Dermis microvascular lymphatic vessel endothelial cell (primary cell): ENCODE results near the gene UHRF2. TPM values are rescaled to one million over a fixed set of nuclear protein-coding genes. Genes with fewer than 3 reads are reported as not detected.
"Not testable (repeated sequence)": the region's sequence is repeated elsewhere in the genome, so short reads cannot be mapped to it uniquely, and the experiment has no call there.

Source experiments
- DNase-seq, 2 donors: peaks; one replicate each; pipeline versions ENCODE4 v3.0.0 to v3.0.0-alpha.2; 2010; ENCODE audit warnings: low read depth in 2 of 2
- total RNA-seq: library from RNA; depleted of rRNA; stranded (reverse); fragments of >200 nt; gene quantifications from 2 replicates; pipeline ENCODE4 v1.2.1, GENCODE V29; 2014

The UHRF2 gene
- 59.8 and 66.1 TPM in 2 replicates for total RNA-seq

DNA sequence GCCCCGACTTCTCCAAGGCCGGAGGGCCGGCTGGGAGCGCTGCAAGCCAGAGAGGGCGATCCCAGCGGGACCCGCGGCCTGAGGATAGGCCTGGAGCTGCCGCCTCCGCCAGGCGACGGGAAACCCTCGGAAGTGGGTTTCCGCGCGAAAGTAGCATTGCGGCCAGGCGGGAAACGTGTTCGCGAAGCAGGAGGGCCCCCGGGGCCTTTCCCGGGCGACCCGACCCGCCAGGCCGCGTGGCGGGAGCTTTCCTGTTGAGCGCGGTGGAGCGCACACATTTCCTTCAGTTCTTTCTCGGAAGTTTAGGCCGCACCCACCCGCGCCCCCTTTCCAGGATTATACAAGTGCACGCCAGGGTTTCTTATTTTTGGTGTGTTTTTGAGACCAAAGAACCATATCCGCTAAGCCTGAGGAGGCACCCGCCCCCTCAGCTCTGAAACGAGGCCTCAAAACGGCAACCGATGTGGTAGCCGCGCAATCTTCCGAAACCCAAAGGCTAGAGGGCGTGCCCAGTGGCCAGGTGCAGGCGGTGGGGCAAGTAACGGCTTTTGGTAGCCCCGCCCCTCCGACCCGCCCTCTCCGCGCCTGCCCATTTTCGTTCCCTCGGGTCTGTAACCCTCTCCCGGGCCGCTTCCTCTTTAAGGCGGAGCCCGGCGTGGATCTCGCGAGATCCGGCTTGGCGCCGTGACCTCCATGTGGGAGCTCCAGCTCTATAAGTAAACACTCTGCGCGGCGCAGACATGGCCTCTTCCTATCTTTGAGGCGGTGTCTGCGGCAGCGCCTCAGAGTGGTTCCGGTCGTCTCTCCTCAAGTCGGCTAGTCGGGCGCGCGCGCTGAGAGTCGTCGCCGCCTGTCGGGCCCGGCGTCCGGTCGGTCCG is at the start of gene UHRF2:
TSS of gene UHRF2 (plus strand) at position 713 of the 878 bp plus-strand sequence. CDS start 292 bp downstream, outside the sequence.
- peak; percentile 91 to 97 for DNase-seq

DNA sequence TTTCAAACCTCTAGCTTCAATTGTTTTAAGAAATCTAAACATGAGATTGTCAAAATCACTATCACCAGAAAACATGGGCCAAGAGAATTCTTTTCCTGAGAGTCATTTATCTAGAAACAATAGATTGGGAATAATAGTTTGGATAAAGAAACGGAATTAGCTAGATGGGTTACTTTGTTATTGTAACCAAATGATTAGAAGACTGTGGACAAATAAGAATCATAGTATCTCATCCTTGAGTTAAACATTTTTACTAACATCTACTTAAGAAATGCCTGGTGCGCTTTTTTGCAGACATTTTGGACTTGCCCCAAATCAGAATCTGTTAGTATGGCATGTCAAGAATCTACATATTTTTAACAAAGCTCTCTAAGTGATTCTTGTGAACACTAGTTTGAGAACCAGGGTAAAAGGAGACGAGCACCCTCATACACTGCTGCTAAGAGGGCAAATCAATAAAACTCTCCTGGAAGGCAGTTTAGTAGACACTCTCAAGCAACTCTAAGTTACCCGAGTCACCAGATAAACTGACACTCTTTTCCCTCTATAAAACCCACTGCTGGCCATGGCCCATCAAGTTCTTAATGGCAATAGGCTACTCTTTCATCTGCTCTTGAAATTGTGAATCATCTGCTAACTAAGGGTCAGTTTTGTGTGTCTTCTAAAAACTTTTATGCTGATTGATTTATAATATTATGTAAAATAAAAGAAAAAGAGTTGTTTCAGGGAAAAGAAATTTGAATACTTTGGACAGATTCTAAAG is 45.7 kb upstream of the UHRF2 start:
- DNase-seq, result no peak

- no peak for DNase-seq
Observed at GRCh38 chr9:6368831-6369230, 44.2 kb upstream of the UHRF2 start.

DNA sequence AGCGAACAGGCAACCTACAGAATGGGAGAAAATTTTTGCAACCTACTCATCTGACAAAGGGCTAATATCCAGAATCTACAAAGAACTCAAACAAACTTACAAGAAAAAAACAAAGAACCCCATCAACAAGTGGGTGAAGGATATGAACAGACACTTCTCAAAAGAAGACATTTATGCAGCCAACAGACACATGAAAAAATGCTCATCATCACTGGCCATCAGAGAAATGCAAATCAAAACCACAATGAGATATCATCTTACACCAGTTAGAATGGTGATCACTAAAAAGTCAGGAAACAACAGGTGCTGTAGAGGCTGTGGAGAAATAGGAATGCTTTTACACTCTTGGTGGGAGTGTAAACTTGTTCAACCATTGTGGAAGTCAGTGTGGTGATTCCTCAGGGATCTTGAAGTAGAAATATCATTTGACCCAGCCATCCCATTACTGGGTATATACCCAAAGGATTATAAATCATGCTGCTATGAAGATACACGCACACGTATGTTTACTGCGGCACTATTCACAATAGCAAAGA is 31.5 kb upstream of the UHRF2 start:
- DNase-seq, result not testable (repeated sequence)

DNA sequence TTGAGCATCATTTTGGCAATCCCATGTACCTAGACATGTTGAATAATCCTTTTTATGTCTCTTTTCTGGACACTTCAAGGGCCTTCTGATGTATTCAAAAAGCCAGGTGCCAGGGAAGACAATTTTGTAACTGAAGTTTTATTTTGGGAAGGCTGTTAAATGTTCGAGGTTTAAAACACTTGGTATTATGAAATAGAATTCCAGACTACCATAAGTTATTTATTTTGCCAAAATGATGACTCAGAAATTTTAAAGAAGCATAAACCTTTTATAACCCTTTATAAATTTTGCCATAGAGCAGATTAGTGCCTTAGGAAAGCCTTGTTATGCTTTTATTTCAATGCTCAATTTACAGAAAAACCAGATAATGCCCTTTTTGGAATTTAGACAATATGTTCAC is 30.3 kb upstream of the UHRF2 start:
- no peak for DNase-seq

- no peak for DNase-seq
Observed at GRCh38 chr9:6383551-6384225, 29.3 kb upstream of the UHRF2 start.

DNA sequence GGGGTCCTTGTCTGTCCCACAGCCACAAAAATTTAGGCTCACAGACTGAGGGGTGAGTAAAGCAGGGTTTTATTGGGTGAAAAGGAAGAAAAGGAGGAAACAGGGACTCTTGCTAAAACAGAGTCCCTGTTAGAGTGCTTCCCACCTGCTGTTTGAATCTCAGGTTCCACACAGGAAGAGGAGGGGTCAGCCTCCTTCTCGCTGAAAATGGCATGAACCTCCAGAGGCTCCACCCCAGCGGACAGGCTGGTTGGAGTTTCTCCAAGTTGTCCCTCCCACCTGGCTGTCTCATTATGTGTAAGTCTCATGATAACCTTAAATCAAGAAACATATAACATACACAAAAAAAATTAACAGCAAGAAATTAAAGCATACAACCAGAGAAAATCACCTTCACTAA is 28.3 kb upstream of the UHRF2 start:
- DNase-seq, result no peak

- no peak for DNase-seq
Observed at GRCh38 chr9:6399071-6399470, 13.9 kb upstream of the UHRF2 start.

DNA sequence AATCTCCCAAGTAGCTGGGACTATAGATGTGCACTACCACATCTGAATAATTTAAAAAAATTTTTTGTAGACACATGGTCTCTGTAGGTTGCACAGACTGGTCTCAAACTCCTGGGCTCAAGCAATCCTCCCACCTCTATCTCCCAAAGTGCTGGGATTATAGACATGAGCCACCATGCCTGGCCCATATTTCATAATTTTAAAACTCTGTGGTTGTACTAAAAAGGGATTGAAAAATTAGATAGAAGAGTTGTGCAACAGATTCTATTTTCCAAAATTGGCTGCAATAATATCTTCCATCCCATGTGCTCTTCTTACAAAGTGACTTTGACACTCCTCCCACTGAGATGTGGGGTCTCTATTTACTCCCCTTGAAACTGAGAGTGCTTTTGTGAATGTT is 7.6 kb upstream of the UHRF2 start:
- no peak for DNase-seq

- DNase-seq, result no peak
Observed at GRCh38 chr9:6407778-6408177, 5.2 kb upstream of the UHRF2 start.

DNA sequence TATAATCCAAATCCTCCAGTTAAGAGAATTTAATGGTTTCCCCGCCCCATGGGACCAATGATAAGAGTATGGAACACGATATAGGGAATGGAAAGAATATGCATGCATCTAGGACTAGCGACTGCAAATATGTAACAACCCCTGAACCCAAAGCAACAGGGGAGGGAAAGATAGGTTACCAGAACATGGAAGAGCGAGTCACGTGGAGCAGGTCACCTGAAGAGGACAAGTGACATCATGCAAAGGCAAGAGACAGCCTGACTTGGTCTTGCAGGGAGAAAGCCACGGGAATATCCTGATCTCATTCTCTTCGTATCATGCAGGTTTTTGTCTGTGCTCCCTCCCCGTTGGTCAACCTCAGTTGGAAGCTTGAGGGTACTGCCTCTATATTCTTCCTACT is 4.7 kb upstream of the UHRF2 start:
- no peak for DNase-seq

DNA sequence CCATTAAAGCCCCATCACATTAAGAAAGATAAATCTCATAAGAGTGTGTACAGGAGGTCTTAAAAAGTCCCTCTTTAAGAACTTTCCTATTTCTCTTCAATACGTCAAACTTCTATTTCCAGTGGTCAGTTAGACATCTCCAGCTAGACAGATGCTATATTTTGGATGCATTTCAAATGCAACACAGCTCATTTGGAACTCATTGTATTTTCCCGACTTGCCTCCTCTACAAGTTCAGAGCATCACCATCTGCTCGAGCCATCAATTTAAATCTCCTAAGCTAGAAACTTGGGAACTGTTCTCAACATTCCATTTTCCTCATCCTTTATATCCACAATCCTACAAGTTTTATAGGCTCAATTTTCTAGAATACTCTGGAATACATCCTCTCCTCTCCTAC is 3.2 kb upstream of the UHRF2 start:
- no peak for DNase-seq

DNA sequence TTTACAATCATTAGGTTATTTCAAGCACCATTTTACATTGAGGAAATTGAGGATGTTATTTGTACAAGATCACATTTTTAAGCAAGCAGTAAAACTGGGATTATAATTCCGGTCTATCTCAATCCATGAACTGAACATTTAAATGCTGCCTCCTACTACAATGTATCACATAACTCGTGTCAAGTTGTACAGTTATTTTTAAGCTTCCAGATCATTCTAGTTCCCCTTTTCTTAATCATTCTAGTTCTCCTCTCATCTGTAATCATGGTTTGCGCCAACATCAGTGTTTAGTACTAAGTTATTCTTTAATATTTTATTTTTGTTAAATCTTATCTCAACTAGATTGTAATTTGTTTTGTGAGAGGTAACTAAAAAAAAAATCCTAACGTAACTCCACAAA is 2.4 kb upstream of the UHRF2 start:
- DNase-seq, result no peak

- peak in 1 of 2 donors; percentile 35 for DNase-seq
Observed at GRCh38 chr9:6413365-6414246, 607 bp downstream of the UHRF2 start.

DNA sequence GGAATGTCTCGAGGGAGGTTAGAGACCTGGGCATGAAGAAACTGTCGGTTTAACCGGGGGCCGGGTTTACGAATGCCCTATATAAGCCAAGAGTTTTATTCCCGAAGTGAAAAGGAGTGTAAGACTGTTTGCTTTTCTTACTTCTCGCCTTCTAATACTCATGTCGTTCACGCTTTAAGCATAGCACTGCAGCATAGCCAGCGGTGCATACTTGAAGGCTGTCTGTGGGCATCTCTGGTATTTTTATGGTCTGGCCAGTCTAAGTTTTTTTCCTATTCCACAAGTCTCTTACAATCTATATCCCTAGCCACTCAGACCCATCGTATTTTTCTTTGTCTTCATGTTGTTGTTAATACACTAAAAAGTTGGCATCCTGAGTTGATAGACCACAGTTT is 1.2 kb downstream of the UHRF2 start:
- peak in 1 of 2 donors; percentile 36 for DNase-seq

DNA sequence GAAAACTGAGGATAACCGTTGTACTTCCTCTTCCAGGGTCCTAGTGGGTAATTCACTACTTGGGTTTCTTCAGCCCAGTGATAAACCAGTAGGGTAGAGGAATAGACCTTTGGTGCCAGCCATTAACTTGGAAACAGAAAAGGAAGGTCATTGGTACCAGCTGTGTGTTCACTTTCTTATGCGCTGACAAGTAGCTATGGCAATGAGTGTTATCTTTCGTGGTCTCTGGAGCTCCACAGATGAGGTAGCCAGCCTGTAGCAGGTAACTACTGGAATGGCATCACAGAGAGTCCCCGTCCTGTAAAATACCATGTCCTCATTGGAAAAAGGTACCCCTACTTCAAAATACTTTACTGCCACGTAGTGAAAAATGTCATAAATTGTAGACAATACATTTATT is 2.3 kb downstream of the UHRF2 start:
- DNase-seq, result peak in 1 of 2 donors; percentile 32

DNA sequence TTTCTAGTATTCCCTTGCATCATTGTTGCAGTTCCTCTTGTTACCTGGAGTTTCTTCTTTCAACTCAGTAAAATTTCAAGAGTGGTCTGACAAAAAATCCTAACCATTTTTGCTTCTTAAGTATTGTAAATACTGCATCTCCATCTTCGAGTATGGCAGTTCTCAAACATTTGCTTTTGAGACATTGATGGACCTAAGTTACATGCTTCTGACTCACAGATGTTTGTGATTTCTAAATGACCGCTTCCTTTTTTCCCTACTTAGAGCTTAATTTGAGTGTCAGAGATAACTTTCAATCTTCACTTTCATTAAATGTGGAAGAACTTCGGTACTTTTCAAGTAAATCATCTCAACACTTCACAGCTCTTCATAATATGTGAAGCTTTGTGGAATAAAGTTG is 4.2 kb downstream of the UHRF2 start:
- no peak for DNase-seq

DNA sequence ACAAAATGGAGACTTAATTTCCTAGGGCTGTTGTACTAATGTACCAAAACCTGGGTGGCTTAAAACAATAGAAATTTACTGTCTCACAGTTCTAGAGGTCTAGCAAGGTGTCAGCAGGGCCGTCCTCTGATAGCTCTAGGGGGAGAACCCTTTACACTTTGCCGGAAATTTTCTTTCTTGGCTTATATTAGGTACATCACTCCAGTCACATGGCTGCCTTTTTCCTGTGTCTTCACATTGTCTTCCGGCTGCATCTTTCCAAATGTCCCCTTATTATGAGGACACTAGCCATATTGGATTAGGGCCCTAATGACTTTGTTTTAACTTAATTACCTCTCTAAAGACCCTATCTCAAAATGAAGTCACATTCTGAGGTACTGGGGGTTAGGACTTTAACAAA is 5.8 kb downstream of the UHRF2 start:
- DNase-seq, result no peak

GRCh38 chr9:6424940-6425339 is 11.9 kb downstream of the UHRF2 start:
- peak in 1 of 2 donors; percentile 24 for DNase-seq

GRCh38 chr9:6426117-6426516 is 13.1 kb downstream of the UHRF2 start:
- DNase-seq, result no peak
